GM19239 (cell line): ENCODE measurements around the gene DEFB131B.
"Not testable (repeated sequence)": the region's sequence is repeated elsewhere in the genome, so short reads cannot be mapped to it uniquely, and the experiment has no call there.

Experiments used
- DNase-seq: peaks from one replicate; pipeline ENCODE4 v3.0.0; 2011; ENCODE audit warnings: low spot score; ENCODE audit not compliant: insufficient read length
- FAIRE-seq: peaks from 2 replicates; lab custom pipeline; 2011; peaks lifted over from hg19 to GRCh38; lab: Jason Lieb, UNC

The DEFB131B gene

GRCh38 chr11:71908218-71908617 is 30.0 kb downstream of the DEFB131B start:
- FAIRE-seq, result no peak
- no peak for DNase-seq

GRCh38 chr11:71910775-71911174 is 32.5 kb downstream of the DEFB131B start:
- FAIRE-seq, DNase-seq: not testable (repeated sequence)

GRCh38 chr11:71911321-71911985 is 33.2 kb downstream of the DEFB131B start:
- FAIRE-seq, DNase-seq: not testable (repeated sequence)

GRCh38 chr11:71911986-71912340 is 33.7 kb downstream of the DEFB131B start:
- FAIRE-seq, result not testable (repeated sequence)

GRCh38 chr11:71913756-71914526 is 35.7 kb downstream of the DEFB131B start:
- FAIRE-seq, result no peak
- DNase-seq, result no peak

More at GRCh38 chr11:71911986-71912340, 33.7 kb downstream of the DEFB131B start:
- not testable (repeated sequence) for DNase-seq

GRCh38 chr11:71914617-71915189 is 36.5 kb downstream of the DEFB131B start:
- FAIRE-seq, result no peak
- DNase-seq, result no peak

GRCh38 chr11:71917646-71918140 is 39.4 kb downstream of the DEFB131B start:
- no peak for DNase-seq
- no peak for FAIRE-seq

GRCh38 chr11:71927820-71928736 is 49.8 kb downstream of the DEFB131B start, which contains the start of gene XNDC1N:
Gene XNDC1N, minus strand, starts transcription at chr11:71928594. Its CDS starts 5,241 bp downstream, at chr11:71923353.
- no peak for FAIRE-seq

GRCh38 chr11:71928737-71929443 is 50.6 kb downstream of the DEFB131B start, which contains the start of gene RNF121:
Gene RNF121, plus strand, starts transcription at chr11:71929046. Its CDS starts 16 bp downstream, at chr11:71929062.
- DNase-seq (peak; percentile 76), FAIRE-seq (peak; percentile 96)

More at GRCh38 chr11:71927820-71928736, 49.8 kb downstream of the DEFB131B start, which contains the start of gene XNDC1N:
- peak; percentile 44 for DNase-seq

GRCh38 chr11:71929491-71929890 is 51.2 kb downstream of the DEFB131B start:
- FAIRE-seq (no peak), DNase-seq (no peak)

- FAIRE-seq (no peak), DNase-seq (no peak)
Observed at GRCh38 chr11:71930556-71931244, 52.4 kb downstream of the DEFB131B start.

- FAIRE-seq (no peak), DNase-seq (no peak)
Observed at GRCh38 chr11:71931245-71931602, 53.0 kb downstream of the DEFB131B start.

GRCh38 chr11:71933141-71933933 is 55.1 kb downstream of the DEFB131B start:
- no peak for DNase-seq
- peak; percentile 21 for FAIRE-seq
